ENCODE measurements around the gene SPATS2.
"Not testable (repeated sequence)": the region's sequence is repeated elsewhere in the genome, so short reads cannot be mapped to it uniquely, and the experiment has no call there.

The SPATS2 gene

DNA sequence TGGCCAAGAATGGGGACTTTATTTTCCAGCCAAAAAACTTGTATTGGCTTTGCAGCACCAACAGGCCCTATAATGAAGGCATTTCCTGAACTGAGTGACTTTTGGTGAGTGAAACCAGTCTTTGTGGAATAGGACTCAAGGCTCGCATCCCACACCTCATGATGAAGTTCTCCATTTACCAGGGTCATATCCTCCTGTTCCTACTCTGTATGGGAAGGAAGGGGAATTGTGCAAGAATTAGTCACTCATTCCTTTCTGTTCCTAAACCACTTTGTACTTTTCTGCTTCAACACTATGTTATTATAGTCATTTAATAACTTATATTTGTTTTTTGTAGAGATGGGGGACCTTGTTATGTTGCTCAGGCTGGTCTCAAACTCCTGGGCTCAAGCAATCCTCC, 2.3 kb upstream of the SPATS2 start:
- H3K27me3 ChIP-seq (ENCODE audit: control insufficient read depth, insufficient read depth, low read length) = peaks cover 18% of the 10 kb centered on the region
- no peaks in the 10 kb centered on the region for H3K36me3 ChIP-seq (ENCODE audit: control insufficient read depth, insufficient read depth, low read length)
- peaks cover 6% of the 10 kb centered on the region for H3K4me1 ChIP-seq (ENCODE audit: control insufficient read depth, insufficient read depth, low read length)
- no peaks in the 10 kb centered on the region for H3K9me3 ChIP-seq (ENCODE audit: control insufficient read depth, insufficient read depth, low read length)
- H3K9ac ChIP-seq (ENCODE audit: low read depth, low read length) = no peak overlapping the region
- no peak overlapping the region for H3K4me3 ChIP-seq (ENCODE audit: low read depth, low read length)

GRCh38 chr12:49365542-49365941, 1.7 kb upstream of the SPATS2 start:
- peaks cover 6% of the 10 kb centered on the region for H3K4me1 ChIP-seq (ENCODE audit: control insufficient read depth, insufficient read depth, low read length)
- H3K9ac ChIP-seq (ENCODE audit: low read depth, low read length) = no peak overlapping the region
- H3K9me3 ChIP-seq (ENCODE audit: control insufficient read depth, insufficient read depth, low read length) = no peaks in the 10 kb centered on the region
- H3K36me3 ChIP-seq (ENCODE audit: control insufficient read depth, insufficient read depth, low read length) = no peaks in the 10 kb centered on the region
- peaks cover 18% of the 10 kb centered on the region for H3K27me3 ChIP-seq (ENCODE audit: control insufficient read depth, insufficient read depth, low read length)
- H3K4me3 ChIP-seq (ENCODE audit: low read depth, low read length) = no peak overlapping the region

GRCh38 chr12:49366096-49366651, 1.1 kb upstream of the SPATS2 start:
- Histone ChIP-seq H3K4me1 (ENCODE audit: control insufficient read depth, insufficient read depth, low read length) (peaks cover 6% of the 10 kb centered on the region), H3K27me3 (ENCODE audit: control insufficient read depth, insufficient read depth, low read length) (peaks cover 18% of the 10 kb centered on the region), H3K4me3 (ENCODE audit: low read depth, low read length) (peak overlapping the region; percentile 87), H3K9me3 (ENCODE audit: control insufficient read depth, insufficient read depth, low read length) (no peaks in the 10 kb centered on the region), H3K9ac (ENCODE audit: low read depth, low read length) (peak overlapping the region; percentile 85), H3K36me3 (ENCODE audit: control insufficient read depth, insufficient read depth, low read length) (no peaks in the 10 kb centered on the region)

DNA sequence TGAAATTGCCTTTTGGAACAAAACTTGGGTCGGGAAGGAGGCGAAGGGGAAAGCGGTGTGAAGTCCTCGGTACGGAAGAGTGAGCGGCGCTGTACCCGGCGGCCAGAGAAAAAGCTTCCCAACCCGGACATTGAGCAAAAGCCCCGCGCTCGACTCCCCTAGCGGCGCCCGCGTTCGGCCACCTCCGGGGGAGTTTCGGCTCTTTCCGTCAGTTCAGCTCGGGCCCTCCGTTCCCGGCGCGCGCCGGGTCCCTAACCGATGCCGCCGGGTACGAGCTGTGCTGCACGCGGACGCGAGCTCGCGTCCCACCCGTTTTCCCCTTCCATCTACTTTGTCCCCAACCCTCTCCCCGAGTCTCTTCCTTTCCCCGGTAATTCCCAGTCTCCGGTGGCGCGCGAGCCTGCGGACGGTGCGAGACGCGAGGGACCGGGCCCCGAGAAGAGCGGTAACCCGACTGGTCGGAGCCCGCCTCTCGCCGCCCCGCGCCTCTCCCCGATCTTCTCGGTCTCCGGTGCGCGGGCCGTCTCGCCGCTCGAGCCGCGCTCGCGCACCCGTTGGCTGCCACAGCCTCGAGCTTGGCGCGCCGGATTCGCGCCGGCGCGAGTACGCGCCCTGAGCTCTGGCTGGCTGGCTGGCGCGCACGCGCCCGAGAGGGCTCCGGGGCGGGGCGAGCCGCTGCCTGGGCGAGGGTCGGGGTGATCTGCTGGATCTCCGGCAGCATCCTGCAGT, 446 bp upstream of the SPATS2 start:
- Histone ChIP-seq H3K27me3 (ENCODE audit: control insufficient read depth, insufficient read depth, low read length) (peaks cover 18% of the 10 kb centered on the region), H3K36me3 (ENCODE audit: control insufficient read depth, insufficient read depth, low read length) (no peaks in the 10 kb centered on the region), H3K9ac (ENCODE audit: low read depth, low read length) (peak overlapping the region; percentile 85), H3K9me3 (ENCODE audit: control insufficient read depth, insufficient read depth, low read length) (no peaks in the 10 kb centered on the region), H3K4me3 (ENCODE audit: low read depth, low read length) (peak overlapping the region; percentile 87), H3K4me1 (ENCODE audit: control insufficient read depth, insufficient read depth, low read length) (peaks cover 6% of the 10 kb centered on the region)

- H3K9ac ChIP-seq (ENCODE audit: low read depth, low read length) = peak overlapping the region; percentile 65
- H3K4me3 ChIP-seq (ENCODE audit: low read depth, low read length) = peak overlapping the region; percentile 93
- H3K4me1 ChIP-seq (ENCODE audit: control insufficient read depth, insufficient read depth, low read length) = peaks cover 6% of the 10 kb centered on the region
- peaks cover 18% of the 10 kb centered on the region for H3K27me3 ChIP-seq (ENCODE audit: control insufficient read depth, insufficient read depth, low read length)
- no peaks in the 10 kb centered on the region for H3K9me3 ChIP-seq (ENCODE audit: control insufficient read depth, insufficient read depth, low read length)
- no peaks in the 10 kb centered on the region for H3K36me3 ChIP-seq (ENCODE audit: control insufficient read depth, insufficient read depth, low read length)
Measured at GRCh38 chr12:49368240-49368600, 958 bp downstream of the SPATS2 start.

DNA sequence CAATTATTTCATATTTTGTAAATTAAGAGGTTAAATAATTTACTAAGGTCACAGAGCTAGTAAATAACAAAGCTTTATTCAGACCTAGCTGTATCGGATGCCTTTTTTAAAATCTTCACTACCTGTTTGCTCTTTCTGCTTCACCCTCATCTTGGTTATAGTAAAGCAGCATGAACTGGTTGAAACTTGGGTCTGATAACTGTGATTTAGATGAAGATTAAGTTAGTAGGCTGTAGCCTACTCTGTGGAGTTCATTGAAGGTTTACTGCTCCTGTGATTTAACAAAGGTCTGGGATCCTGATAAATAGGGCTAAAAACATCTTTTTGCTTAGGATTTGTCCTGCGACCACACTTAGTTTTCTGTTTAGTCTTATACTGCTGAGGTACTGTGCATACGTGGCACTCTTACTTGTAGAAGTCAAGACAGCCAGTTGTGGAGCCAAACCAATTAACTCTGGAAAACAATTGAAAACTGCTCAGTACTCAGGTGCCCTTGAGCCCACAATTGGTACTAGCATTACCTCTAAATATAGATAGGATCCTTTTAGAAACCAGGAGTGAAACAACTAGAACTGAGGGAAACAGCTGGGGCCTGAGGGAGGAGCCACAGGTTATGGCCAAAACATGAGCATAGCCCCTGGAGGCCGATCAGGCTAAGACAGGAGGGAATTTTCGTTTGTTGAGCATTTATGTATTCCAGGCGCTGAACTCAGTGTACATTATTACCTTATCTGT, 2.3 kb downstream of the SPATS2 start:
- H3K9me3 ChIP-seq (ENCODE audit: control insufficient read depth, insufficient read depth, low read length) = no peaks in the 10 kb centered on the region
- peak overlapping the region; percentile 8 for H3K9ac ChIP-seq (ENCODE audit: low read depth, low read length)
- H3K36me3 ChIP-seq (ENCODE audit: control insufficient read depth, insufficient read depth, low read length) = no peaks in the 10 kb centered on the region
- peaks cover 12% of the 10 kb centered on the region for H3K27me3 ChIP-seq (ENCODE audit: control insufficient read depth, insufficient read depth, low read length)
- H3K4me3 ChIP-seq (ENCODE audit: low read depth, low read length) = no peak overlapping the region
- H3K4me1 ChIP-seq (ENCODE audit: control insufficient read depth, insufficient read depth, low read length) = peaks cover 6% of the 10 kb centered on the region

GRCh38 chr12:49370539-49370938, 3.3 kb downstream of the SPATS2 start:
- H3K9me3 ChIP-seq (ENCODE audit: control insufficient read depth, insufficient read depth, low read length) = no peaks in the 10 kb centered on the region
- H3K36me3 ChIP-seq (ENCODE audit: control insufficient read depth, insufficient read depth, low read length) = no peaks in the 10 kb centered on the region
- peaks cover 3% of the 10 kb centered on the region for H3K27me3 ChIP-seq (ENCODE audit: control insufficient read depth, insufficient read depth, low read length)
- H3K9ac ChIP-seq (ENCODE audit: low read depth, low read length) = no peak overlapping the region
- H3K4me1 ChIP-seq (ENCODE audit: control insufficient read depth, insufficient read depth, low read length) = peaks cover 6% of the 10 kb centered on the region
- no peak overlapping the region for H3K4me3 ChIP-seq (ENCODE audit: low read depth, low read length)

- Histone ChIP-seq H3K36me3 (ENCODE audit: control insufficient read depth, insufficient read depth, low read length) (no peaks in the 10 kb centered on the region), H3K4me1 (ENCODE audit: control insufficient read depth, insufficient read depth, low read length) (no peaks in the 10 kb centered on the region), H3K9ac (ENCODE audit: low read depth, low read length) (no peak overlapping the region), H3K4me3 (ENCODE audit: low read depth, low read length) (no peak overlapping the region), H3K27me3 (ENCODE audit: control insufficient read depth, insufficient read depth, low read length) (no peaks in the 10 kb centered on the region), H3K9me3 (ENCODE audit: control insufficient read depth, insufficient read depth, low read length) (no peaks in the 10 kb centered on the region)
Measured at GRCh38 chr12:49375406-49375805, 8.1 kb downstream of the SPATS2 start.

DNA sequence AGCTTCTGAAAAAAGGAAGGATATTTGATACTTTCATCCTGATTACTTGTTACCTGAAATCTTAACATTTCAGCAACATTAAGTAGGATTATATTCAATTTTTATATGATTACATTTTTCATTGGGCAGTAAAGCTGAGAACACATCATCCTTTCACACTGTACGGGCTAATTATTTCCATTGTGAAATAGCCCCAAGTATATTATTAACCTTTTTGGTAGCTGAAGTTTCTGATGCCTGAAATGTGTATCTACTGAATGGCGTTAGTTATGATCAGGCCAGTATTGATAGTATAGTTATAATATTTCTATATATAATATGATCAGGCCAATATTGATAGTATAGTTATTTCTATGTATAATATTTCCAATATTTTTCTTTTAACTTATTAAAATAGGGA, 10.1 kb downstream of the SPATS2 start:
- Histone ChIP-seq H3K27me3 (ENCODE audit: control insufficient read depth, insufficient read depth, low read length) (no peaks in the 10 kb centered on the region), H3K4me3 (ENCODE audit: low read depth, low read length) (no peak overlapping the region), H3K4me1 (ENCODE audit: control insufficient read depth, insufficient read depth, low read length) (no peaks in the 10 kb centered on the region), H3K9me3 (ENCODE audit: control insufficient read depth, insufficient read depth, low read length) (no peaks in the 10 kb centered on the region), H3K36me3 (ENCODE audit: control insufficient read depth, insufficient read depth, low read length) (no peaks in the 10 kb centered on the region), H3K9ac (ENCODE audit: low read depth, low read length) (no peak overlapping the region)

DNA sequence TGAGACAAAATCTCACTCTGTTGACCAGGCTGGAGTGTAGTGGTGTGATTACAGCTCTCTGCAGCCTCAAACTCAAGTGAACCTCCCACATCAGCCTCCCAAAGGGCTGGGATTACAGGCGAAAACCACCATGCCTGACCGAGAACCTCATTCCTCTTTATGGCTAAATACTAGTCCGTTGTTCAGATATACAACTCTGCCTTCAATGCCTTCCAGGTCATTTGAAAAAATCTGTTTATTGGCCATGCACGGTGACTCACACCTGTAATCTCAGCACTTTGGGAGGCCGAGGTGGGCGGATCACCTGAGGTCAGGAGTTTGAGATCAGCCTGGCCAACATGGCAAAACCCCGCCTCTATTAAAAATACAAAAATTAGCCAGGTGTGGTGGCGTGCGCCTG, 12.9 kb downstream of the SPATS2 start:
- H3K9me3 ChIP-seq (ENCODE audit: control insufficient read depth, insufficient read depth, low read length); H3K9ac ChIP-seq (ENCODE audit: low read depth, low read length); H3K4me1 ChIP-seq (ENCODE audit: control insufficient read depth, insufficient read depth, low read length); H3K4me3 ChIP-seq (ENCODE audit: low read depth, low read length); H3K27me3 ChIP-seq (ENCODE audit: control insufficient read depth, insufficient read depth, low read length); H3K36me3 ChIP-seq (ENCODE audit: control insufficient read depth, insufficient read depth, low read length): not testable (repeated sequence)

DNA sequence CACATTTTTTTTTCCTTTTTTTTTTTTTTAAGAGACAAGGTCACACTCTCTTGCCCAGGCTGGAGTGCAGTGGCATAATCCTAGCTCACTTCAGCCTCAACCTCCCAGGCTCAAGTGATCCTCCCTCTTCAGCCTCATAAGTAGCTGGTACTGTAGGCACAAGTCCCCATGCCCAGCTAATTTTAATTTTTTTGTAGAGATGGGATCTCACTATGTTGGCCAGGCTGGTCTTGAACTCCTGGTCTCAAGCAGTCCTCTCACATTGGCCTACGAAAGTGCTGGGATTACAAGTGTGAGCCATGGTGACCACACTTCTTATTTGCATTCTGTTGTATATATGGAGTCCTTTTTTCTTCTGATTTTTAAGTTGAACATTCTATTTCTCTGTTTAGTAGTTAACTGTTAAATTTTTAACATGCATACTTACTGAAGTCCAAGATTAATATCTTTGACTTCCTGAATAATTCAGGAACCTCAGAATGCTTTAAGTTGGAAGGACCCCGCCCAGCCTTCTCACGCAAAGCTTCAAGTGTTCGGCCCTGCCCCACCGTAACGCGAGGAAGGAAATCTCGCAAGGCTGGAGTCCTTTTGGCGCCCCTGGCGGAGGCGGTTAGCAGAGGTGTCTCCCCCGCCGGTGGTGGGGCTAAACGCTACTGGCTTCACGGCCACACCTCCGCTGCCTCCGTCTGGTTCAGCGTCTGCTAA, 21.6 kb downstream of the SPATS2 start:
- Histone ChIP-seq H3K9ac (ENCODE audit: low read depth, low read length) (no peak overlapping the region), H3K4me3 (ENCODE audit: low read depth, low read length) (peak overlapping the region; percentile 24), H3K36me3 (ENCODE audit: control insufficient read depth, insufficient read depth, low read length) (no peaks in the 10 kb centered on the region), H3K4me1 (ENCODE audit: control insufficient read depth, insufficient read depth, low read length) (peaks cover 6% of the 10 kb centered on the region), H3K27me3 (ENCODE audit: control insufficient read depth, insufficient read depth, low read length) (no peaks in the 10 kb centered on the region), H3K9me3 (ENCODE audit: control insufficient read depth, insufficient read depth, low read length) (no peaks in the 10 kb centered on the region)
